DMS 273 (cell line): ENCODE results near the gene BCAS3.
A peak's percentile ranks its signal among the peaks of the same experiment; 100 is the strongest.

ENCODE experiments used
- DNase-seq: peaks from one replicate; lab custom pipeline; 2025; ENCODE audit not compliant: unreplicated experiment; lab: John Stamatoyannopoulos, UW

Gene BCAS3

DNA sequence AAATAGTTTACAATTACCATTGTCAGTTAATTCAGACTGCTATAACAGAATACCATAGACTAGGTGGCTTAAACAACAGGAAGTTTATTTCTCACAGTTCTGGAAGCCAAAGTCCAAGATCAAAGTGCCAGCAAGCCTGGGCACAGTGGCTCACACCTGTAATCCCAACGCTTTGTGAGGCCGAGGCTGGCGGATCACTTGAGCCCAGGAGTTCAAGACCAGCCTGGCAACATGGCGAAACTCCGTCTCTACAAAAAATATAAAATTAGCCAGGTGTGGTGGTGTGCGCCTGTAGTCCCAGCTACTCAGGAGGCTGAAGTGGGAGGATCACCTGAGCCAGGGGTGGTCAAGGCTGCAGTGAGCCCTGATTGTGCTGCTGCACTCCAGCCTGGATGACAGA lies 650.7 kb downstream of the BCAS3 start:
- DNase-seq, result no peak

DNA sequence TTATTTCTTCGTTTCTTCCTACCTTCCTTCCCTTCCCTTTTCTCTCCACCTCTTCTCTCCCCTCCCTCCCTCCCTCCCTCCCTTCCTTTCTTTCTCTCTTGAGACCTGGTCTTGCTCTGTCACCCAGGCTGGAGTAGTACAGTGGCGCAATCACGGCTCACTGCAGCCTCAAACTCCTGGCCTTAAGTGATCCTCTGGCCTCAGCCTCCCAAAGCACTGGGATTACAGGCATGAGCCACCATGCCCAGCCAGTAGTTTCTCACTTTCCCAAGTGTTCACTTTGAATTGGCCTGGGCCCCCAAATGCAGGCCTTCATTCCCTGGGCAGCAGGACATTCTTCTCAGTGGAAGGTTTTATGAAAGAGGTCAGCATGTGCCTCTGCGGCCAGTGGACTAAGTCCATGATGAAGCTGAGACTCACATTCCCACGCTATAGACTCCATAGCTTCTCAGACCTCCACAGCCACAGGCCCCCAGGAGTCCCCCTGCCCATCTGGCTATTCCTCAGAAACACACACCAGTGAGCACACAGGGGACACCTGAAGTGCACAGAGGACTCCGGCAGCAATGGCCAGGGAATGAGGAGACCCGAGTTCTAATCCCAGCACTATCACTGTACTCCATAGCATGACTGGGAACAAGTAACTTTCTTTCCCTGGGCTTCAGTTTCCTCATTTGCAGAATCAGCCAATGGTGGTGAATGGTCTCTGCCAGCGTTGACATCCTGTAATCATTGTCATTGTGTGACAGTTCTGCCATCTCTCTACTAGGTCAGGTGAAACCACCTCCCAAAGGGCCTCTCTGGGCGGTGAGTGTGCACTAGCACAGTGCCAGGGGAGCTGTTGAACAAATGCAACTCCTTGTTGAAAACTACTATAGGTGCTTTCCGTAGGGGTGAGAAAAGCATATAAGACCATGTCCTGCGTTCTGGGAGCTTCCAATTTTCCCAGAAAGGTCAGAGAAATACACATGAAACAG lies 652.8 kb downstream of the BCAS3 start:
- DNase-seq, result no peak

DNA sequence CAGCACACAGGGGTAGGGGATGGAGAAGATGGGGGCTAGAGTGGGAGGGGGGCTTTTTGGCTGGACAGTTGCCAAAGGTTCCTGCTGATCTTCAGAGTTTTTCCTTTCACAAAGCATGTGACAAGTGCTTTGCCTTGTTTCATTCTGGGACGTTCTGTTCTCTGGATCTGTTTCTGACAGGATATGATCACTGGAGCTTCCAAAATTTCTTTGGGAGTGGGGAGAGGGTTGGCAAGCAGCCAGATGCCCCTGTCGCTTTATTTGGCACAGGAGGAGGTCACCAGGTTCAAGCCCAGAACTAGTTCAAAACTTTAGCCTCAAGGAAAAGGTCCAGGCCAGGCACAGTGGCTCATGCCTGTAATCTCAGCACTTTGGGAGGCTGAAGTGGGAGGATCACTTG lies 653.5 kb downstream of the BCAS3 start:
- no peak for DNase-seq

DNA sequence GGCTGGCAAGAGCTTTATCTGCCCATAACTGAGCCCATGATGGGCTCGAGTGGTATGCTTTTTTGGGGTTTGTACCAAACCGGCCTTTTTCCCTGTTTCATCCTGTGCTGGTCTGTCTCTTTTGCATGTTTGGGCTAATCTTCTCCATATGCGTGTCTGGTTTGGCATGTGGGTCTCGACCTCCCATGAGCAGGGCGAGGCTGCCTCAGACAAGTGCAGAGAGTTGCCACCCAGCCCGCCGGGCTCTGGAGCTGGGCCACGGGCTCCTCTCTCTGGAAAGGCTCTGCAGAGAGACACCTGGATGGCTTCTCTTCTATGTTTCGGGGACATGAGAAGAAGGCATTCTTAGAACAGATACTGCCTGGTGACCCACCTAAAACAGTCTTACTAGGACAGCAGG lies 654.2 kb downstream of the BCAS3 start:
- no peak for DNase-seq

DNA sequence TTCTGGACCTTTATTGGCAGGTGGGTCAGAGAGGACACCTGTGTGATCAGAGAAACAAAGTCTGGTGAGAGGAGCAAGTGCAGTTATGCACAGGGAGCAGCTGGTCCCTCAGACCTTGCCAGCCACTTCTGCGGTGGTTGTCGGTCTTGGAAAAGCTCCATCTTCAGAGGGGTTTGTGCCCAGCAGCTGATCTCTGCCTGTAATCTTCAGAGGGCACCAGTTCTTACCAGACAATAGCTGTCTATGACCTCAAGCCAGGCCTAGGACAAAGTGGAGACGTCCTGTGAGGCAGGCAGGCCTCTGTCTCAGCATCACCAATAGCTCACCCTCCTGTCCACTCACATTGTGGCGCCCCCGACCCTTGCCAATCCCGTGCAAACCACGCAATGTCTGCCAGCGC lies 655.5 kb downstream of the BCAS3 start:
- DNase-seq, result no peak

DNA sequence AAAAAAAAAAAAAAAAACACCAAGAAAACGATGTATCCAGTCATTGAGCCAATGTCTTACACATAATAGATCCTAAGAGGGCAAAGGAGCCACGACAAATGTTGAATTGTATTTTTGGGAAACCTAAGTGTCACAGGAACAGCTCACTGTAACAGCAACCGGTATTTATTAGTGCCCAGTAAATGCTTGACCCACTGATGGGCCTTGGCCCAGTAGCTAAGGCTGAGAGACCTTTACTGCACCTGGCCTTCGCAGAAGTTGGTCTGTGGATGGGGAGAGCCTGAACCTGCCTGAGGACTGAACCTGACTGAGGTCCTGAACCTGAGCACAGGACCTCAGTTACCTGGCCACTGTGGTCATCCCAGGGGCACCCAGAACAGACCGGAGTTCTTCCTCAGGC lies 657.0 kb downstream of the BCAS3 start:
- DNase-seq, result no peak

DNA sequence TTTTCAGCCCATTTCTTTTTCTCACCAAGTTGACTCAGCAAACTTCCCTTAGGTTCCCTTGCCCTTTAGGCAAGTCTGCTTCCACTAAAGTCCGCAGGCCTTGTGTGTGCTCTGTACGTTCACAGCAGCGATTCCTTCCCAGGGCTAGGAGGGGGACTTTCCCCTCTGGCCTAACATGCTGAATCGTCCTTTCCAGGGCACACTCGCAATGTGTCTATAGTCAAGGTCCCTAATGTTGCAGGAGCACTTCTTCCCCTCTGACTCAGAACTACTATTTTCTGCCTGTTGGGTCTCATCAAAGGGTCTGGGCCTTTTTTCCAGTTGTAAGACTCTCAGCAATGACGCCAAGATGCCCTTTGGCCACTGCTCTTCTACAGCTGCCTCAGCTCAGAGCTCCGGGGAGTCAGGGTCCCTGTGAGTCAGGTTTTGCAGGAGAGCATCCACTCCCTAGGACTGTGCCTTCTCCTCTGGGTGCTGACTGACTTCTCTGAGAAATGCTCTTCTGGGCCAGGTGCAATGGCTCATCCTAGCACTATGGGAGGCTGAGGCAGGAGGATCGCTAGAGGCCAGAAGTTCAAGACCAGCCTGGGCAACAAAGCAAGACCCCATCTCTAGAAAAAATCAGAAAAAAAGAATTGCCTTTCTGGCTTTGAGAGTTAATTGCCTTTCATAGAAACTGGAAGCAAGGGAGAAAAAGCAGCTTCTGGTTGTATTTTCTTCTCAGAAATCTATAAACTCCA lies 657.6 kb downstream of the BCAS3 start:
- no peak for DNase-seq

DNA sequence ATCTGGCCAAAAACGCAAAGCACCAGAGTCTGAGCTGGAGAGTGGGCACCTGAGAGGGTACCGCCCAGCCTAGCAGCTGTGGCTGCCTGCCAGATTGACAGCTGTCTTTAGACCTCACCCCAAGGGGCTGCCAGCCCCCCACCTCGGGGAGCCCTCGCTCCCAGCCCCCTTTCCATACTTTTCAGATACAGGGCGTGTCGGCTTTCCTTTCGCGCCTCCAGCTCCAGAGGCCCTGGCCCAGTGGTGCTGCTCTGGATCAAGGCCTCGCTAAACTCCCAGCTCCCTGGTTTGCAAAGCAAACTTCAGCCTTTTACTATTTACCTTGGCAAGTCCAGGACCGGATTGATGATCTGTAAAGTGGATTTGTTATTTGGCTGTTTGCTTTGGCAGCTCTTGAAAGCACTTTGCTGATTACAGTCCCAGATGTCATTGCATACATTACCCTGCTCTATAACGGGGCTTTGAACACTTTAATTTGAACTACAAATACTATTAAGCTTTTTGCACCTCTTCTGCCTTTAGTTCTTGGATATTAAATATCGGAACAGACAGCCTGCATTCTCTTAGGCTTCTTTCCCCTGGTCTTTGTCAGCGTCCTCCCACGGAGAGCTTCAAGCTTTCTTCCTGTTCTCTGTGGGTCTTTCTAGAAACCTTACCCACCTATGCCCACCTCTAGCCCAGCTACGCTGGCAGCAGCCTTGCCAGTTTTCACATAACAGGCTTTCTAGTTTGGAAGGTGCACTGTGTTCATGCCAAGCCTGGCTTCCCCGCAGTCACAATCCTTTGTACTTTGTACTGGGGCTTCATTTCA lies 658.4 kb downstream of the BCAS3 start:
- DNase-seq, result peak; percentile 92

DNA sequence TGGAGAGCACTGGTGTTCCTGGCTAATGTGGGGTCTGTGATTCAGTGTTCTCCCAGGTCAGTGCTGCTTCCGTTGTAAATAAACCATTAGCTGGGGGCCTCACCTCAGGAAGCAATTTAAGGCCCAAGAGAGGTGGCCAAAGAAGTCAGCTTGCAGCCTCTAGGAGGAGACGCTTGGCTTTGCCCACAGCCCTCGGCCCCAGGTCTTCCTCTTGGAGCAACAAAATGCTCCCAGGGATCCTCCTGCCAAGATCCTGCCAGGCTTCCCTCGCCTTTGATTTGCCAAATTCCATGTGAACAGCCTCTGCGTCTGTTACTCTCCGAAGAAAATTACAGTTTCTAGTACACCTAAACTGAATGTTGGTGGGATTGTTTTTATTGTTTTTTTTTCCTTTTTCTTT lies 659.6 kb downstream of the BCAS3 start:
- DNase-seq, result no peak

DNA sequence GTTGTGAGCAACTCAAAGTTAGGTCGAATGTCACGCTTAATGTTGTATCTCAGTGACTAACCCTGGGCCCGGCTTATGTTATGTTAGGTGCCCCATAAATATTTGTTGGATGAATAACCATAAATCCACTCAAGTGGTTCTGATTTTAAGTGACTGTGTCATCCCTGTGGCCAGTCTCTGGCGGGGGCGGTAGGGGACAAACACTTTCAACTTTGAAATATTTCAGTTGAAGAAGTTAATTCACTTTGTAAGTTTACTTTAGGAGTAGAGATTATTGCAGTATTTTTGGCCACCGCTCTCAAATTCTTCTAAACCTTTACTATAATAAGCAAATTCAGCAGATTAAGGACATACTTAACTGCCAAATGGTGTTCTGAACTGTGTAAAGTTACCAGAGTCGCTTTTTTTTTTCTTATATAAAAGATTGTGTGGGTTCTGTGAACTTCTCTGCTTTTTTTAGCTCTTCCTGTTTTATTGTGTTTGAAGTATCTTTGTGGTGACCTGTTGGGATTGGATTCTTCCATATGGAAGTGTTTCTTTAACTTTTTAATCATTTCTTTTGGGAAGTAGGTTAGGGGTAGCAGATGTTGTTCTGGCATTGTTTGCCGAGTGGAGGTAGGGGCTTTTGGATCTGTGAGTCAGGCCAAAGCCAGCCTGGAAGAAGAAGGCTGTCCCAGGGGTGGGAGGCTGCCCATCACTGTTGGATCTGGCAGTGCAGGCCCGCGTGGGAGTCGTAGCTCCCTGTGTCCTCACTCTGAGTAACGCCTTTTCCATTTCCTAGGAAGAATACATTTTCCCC lies 660.5 kb downstream of the BCAS3 start:
- no peak for DNase-seq

DNA sequence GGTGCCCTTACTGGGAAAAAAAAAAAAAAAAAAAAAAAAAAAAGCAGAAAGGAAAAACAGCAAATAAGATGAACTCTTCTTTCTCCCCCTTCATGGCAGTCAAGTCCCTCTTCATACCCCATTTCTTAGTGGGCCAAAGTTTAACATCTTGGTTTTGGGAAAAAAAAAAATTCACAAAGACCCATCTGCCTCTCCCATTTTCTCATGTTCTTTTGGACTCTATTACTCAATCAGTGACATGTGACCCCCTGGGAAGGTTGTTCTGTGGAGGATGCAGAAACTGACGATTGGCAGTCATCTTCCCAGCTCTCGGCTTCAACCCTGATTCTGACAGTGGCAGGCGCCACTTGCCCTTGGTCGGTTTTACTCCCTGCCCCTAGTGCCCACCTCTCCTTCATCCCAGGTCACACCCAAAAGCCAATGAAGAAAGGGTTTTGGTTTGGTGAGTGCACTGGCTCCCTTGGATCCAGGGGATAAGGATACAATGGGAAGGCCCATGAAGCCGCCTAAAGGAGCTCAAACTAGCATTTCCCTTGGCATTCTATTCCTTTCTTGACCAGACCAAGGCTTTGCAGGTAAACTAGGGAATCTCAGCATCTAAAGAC lies 661.3 kb downstream of the BCAS3 start:
- DNase-seq, result no peak

DNA sequence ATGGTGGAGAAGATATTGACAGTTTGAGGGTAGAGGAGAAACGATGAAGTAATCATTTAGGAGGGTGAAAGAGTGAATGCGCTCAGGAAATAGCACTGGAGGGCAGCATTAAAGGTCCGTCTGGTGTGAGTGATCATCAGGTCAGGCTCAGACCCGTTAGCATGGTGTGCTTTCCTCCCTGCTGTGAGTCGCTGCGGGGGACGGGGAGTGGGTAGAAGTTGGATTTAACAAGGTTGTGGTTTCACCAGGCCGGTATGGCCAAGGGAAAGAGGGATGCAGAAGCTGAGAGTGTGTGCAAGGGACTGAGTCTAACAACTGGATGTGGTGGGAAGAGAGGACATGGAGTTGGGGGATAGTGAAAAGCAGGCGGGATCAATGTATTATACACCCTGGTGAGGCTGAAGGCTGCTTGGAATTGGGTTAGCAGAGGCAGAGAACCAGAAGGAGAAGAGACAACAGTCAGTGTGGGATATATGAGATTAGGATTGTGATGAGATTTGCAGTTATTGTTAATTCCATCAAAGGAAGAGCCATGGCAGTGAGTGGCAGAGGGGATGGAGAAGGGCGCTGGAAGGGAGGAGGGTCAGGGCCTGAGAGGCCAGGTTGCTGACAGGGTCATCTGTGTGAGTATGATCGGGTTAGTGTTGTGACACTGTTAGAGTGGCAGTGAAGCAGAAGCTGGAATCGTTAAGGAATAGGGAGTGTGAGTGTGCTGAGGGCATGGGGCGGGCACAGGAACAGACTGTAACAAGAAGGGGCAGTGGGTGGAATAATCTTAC lies 663.0 kb downstream of the BCAS3 start:
- no peak for DNase-seq

DNA sequence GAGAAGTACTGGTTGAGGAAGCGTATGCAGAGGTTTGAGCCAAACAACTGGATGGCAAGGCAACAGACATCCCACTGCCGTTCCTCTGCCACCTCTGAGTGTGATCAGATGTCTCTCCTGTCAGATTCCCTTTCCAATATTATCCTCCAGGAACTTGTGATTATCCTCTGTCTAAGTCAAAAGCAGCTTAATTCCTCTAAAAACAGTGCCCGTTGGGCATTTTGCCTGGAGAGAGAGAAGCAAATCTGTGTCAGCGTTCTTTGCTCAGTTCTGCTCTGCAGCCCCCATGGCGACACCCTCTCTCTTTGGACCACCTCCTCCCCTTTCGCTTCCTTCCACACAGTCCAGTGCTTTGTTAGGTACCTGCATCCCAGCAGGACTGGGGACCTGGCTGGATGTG lies 665.9 kb downstream of the BCAS3 start:
- no peak for DNase-seq

DNA sequence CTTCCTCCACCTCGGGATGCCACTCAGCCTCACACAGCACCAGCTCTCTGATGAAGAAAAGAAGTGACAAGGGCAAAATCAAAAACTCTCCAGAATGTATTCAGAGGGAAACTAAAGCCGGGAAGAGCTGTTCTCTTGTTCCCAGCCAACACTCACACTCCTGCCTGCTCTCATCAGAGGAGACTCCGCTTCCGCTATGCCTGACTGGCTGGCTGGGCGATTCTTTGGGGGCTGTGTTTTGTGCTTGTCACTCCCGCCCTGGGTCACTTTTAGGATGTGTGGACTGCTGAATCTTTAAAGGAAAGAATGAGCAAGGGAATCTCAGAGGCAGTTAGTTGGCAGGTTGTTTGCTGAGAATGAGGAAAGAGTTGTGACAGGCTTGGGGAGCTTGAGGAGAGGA lies 667.4 kb downstream of the BCAS3 start:
- DNase-seq, result no peak

DNA sequence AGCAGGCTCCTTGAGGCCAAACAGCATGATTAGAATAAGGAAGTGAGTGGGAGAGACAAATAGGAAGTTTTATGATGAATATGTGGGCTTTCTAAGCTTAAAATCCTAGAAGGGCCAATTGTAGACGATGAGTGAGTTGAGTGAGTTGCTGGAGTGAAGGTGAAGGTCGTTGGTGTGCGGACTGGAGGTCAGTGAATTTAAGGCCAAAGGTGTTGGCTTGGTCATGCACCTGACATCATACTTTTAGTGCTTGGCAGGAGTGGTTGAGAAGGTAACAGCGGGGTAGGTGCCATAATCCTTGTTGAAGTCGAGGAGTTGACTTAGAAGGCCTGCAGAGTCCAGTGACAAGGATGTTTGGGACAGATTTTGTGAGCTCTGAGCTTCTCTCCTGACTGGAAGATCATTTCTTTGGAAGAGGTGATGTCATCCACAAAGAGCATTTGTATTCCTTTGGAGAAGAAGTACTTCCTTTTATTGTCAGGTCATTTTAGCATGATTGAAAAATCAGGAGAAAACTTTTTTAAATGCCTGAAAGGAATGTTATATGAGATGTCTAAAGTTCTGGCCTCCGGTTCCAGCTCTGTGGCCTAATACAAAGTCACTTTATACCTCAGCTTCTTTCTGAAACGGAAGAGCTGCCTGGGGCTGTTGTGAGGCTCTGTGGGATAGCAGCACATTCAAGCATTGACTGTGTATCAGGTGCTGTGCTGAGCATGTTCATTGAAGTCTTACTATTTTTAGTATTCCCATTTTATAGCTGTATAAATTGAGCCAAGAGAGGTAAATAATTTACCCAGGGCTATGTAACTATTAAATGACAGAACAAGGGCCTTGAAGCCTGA lies 668.4 kb downstream of the BCAS3 start:
- no peak for DNase-seq

DNA sequence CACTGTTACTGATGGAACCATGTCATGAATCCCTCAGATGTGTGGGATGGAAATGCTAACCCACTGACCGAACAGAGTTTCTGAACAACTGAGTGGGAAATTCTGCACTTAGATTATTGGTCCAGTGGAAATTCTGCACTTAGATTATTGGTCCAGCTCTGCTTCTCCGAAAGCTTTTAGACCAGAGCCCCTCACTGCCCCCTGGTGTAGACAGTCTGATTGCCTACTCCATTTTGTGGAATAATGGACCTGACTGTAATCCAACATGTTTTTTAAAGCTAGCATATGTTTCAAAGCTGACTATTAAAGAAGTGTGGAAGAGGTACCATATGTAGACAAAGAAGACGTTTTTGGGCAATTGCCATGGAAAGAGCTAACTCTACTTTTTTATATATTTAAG lies 671.7 kb downstream of the BCAS3 start:
- DNase-seq, result peak; percentile 49

DNA sequence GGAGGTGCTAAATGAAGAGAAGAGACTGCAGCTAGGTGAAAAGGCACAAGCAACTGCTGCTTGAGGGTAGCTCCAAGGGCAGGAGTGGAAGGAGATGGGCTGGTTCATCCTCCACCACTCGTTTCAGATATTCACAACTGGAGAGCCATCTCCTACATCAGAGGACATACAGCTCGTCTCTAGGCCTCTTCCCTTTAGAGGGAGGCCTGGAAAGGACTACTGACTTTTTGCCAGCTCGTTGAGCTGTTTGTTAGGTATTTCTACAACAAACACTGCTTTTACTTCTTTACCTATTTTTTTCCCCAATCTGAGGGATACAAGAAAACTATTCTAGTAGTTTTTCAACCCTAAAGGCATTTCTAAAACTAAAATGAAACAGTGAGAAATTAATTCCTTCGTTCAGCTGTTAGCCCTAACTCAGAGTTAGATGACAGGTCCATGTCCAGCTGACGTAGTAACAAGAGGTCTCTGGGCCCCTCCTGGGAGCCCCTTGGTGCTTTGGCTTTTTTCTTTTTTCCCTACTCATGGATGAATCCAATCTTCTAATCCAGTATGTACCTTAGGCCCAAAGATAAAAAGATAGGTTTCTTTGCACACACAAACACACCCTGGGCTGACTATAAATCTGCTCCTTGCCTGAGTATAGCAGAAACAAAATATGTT lies 674.2 kb downstream of the BCAS3 start:
- no peak for DNase-seq

DNA sequence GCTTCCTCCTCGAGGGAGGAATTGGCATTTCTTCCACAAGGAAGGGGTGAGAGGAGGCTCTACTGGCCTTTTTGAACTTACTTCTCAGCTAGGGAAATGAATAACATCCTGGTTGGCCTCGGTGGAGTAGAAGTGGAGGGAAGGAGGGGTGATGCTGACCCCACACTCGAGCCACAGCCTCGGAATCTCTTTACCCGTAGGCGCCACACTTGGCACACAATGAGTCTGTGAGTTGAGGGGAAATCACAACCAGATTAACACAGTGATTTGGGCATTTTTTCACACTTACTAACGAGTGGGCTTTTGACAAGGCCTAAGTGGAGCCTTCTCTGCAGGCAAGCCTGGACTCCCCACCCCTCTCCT lies 674.7 kb downstream of the BCAS3 start:
- no peak for DNase-seq
